Activated CD4-positive, alpha-beta T cell treated with anti-CD3 and anti-CD28 coated beads, Interleukin-2, amount 10 ng/mL, durations not matched to agents 24 days and 14 days (primary cell): ENCODE measurements around the gene PPARGC1A. TPM values are rescaled to one million over a fixed set of nuclear protein-coding genes. Genes with fewer than 3 reads are reported as not detected.

Experiments
- DNase-seq: peaks from one replicate; pipeline ENCODE4 v3.0.0; 2022
- H3K27ac Mint-ChIP-seq: one replicate; pipeline ENCODE4 v1.8.0; 2022; ENCODE audit warnings: mild to moderate bottlenecking, mixed read lengths
- H3K27me3 Mint-ChIP-seq: one replicate; pipeline ENCODE4 v1.8.0; 2022; ENCODE audit warnings: mixed read lengths
- H3K36me3 Mint-ChIP-seq: one replicate; pipeline ENCODE4 v1.8.0; 2022; ENCODE audit warnings: low read depth, mild to moderate bottlenecking, mixed read lengths
- H3K4me1 Mint-ChIP-seq: one replicate; pipeline ENCODE4 v1.8.0; 2021; ENCODE audit warnings: mixed read lengths
- H3K4me3 Mint-ChIP-seq: one replicate; pipeline ENCODE4 v1.8.0; 2022; ENCODE audit warnings: mild to moderate bottlenecking, moderate library complexity, mixed read lengths
- H3K9me3 Mint-ChIP-seq: one replicate; pipeline ENCODE4 v1.8.0; 2021; ENCODE audit warnings: mixed read lengths
- intact Hi-C: fragments of 100-400 bp; cut with micrococcal nuclease; formaldehyde crosslinking; loops from one replicate; pipeline ENCODE4 v1.15.1; 2023
- total RNA-seq: library from RNA; stranded (reverse); gene quantifications from 2 replicates; pipeline ENCODE4 v1.2.3, GENCODE V29; 2022

Gene PPARGC1A
- total RNA-seq, 1 donor from 2014 or later: not detected

- H3K4me1 Mint-ChIP-seq: no peaks in the 10 kb centered on the region
- H3K27ac Mint-ChIP-seq: no peak overlapping the region
- no peaks in the 10 kb centered on the region for H3K9me3 Mint-ChIP-seq
- intact Hi-C loops: no loop called here
- no peak for DNase-seq
- no peaks in the 10 kb centered on the region for H3K27me3 Mint-ChIP-seq
- no peaks in the 10 kb centered on the region for H3K36me3 Mint-ChIP-seq
- H3K4me3 Mint-ChIP-seq: no peak overlapping the region
These were observed 61.7 kb downstream of the PPARGC1A start for GRCh38 chr4:23828020-23828715.

GRCh38 chr4:23822181-23822580 is 67.7 kb downstream of the PPARGC1A start:
- DNase-seq: no peak
- intact Hi-C loops: no loop called here
- H3K9me3 Mint-ChIP-seq: no peaks in the 10 kb centered on the region
- H3K27me3 Mint-ChIP-seq: no peaks in the 10 kb centered on the region
- H3K4me1 Mint-ChIP-seq: no peaks in the 10 kb centered on the region
- H3K27ac Mint-ChIP-seq: no peak overlapping the region
- H3K36me3 Mint-ChIP-seq: no peaks in the 10 kb centered on the region
- H3K4me3 Mint-ChIP-seq: no peak overlapping the region

- no peak for DNase-seq
- Mint-ChIP-seq H3K27ac (no peak overlapping the region), H3K4me1 (no peaks in the 10 kb centered on the region), H3K36me3 (no peaks in the 10 kb centered on the region), H3K27me3 (no peaks in the 10 kb centered on the region), H3K9me3 (no peaks in the 10 kb centered on the region), H3K4me3 (no peak overlapping the region)
- intact Hi-C loops: no loop called here
These were observed 70.8 kb downstream of the PPARGC1A start for GRCh38 chr4:23819041-23819511.

- no peak overlapping the region for H3K4me3 Mint-ChIP-seq
- H3K9me3 Mint-ChIP-seq: no peaks in the 10 kb centered on the region
- H3K27me3 Mint-ChIP-seq: no peaks in the 10 kb centered on the region
- DNase-seq: no peak
- intact Hi-C loops: no loop called here
- H3K27ac Mint-ChIP-seq: no peak overlapping the region
- no peaks in the 10 kb centered on the region for H3K36me3 Mint-ChIP-seq
- no peaks in the 10 kb centered on the region for H3K4me1 Mint-ChIP-seq
These were observed 71.6 kb downstream of the PPARGC1A start for GRCh38 chr4:23818097-23818885.

GRCh38 chr4:23814996-23815660 is 74.7 kb downstream of the PPARGC1A start:
- H3K27me3 Mint-ChIP-seq: no peaks in the 10 kb centered on the region

GRCh38 chr4:23814587-23814986 is 75.3 kb downstream of the PPARGC1A start:
- no peak for DNase-seq
- no peaks in the 10 kb centered on the region for H3K9me3 Mint-ChIP-seq
- no peaks in the 10 kb centered on the region for H3K27me3 Mint-ChIP-seq
- no peaks in the 10 kb centered on the region for H3K4me1 Mint-ChIP-seq
- intact Hi-C loops: no loop called here
- no peak overlapping the region for H3K27ac Mint-ChIP-seq
- H3K36me3 Mint-ChIP-seq: no peaks in the 10 kb centered on the region
- H3K4me3 Mint-ChIP-seq: no peak overlapping the region

More at GRCh38 chr4:23814996-23815660, 74.7 kb downstream of the PPARGC1A start:
- no peaks in the 10 kb centered on the region for H3K9me3 Mint-ChIP-seq
- H3K4me1 Mint-ChIP-seq: no peaks in the 10 kb centered on the region
- no peaks in the 10 kb centered on the region for H3K36me3 Mint-ChIP-seq
- H3K4me3 Mint-ChIP-seq: no peak overlapping the region
- intact Hi-C loops: no loop called here
- no peak overlapping the region for H3K27ac Mint-ChIP-seq
- no peak for DNase-seq

GRCh38 chr4:23811161-23811560 is 78.7 kb downstream of the PPARGC1A start:
- H3K4me3 Mint-ChIP-seq: no peak overlapping the region
- H3K9me3 Mint-ChIP-seq: no peaks in the 10 kb centered on the region
- no peaks in the 10 kb centered on the region for H3K4me1 Mint-ChIP-seq
- no peak overlapping the region for H3K27ac Mint-ChIP-seq
- no peaks in the 10 kb centered on the region for H3K27me3 Mint-ChIP-seq
- intact Hi-C loops: no loop called here
- no peaks in the 10 kb centered on the region for H3K36me3 Mint-ChIP-seq
- no peak for DNase-seq

GRCh38 chr4:23805450-23805851 is 84.4 kb downstream of the PPARGC1A start:
- no peaks in the 10 kb centered on the region for H3K9me3 Mint-ChIP-seq
- no peaks in the 10 kb centered on the region for H3K4me1 Mint-ChIP-seq
- H3K36me3 Mint-ChIP-seq: no peaks in the 10 kb centered on the region
- intact Hi-C loops: no loop called here
- DNase-seq: no peak
- H3K4me3 Mint-ChIP-seq: no peak overlapping the region
- no peak overlapping the region for H3K27ac Mint-ChIP-seq
- no peaks in the 10 kb centered on the region for H3K27me3 Mint-ChIP-seq

- intact Hi-C loops: no loop called here
- H3K36me3 Mint-ChIP-seq: no peaks in the 10 kb centered on the region
- H3K9me3 Mint-ChIP-seq: peaks cover 3% of the 10 kb centered on the region
- no peaks in the 10 kb centered on the region for H3K27me3 Mint-ChIP-seq
- DNase-seq: no peak
- no peaks in the 10 kb centered on the region for H3K4me1 Mint-ChIP-seq
- H3K27ac Mint-ChIP-seq: no peak overlapping the region
- H3K4me3 Mint-ChIP-seq: no peak overlapping the region
These were observed 100.1 kb downstream of the PPARGC1A start for GRCh38 chr4:23789762-23790161.

GRCh38 chr4:23788460-23788859 is 101.4 kb downstream of the PPARGC1A start:
- intact Hi-C loops: no loop called here
- DNase-seq: no peak

GRCh38 chr4:23788027-23788426 is 101.8 kb downstream of the PPARGC1A start:
- peaks cover 3% of the 10 kb centered on the region for H3K9me3 Mint-ChIP-seq
- no peak overlapping the region for H3K4me3 Mint-ChIP-seq
- DNase-seq: no peak
- no peak overlapping the region for H3K27ac Mint-ChIP-seq
- intact Hi-C loops: no loop called here
- H3K4me1 Mint-ChIP-seq: no peaks in the 10 kb centered on the region
- H3K36me3 Mint-ChIP-seq: no peaks in the 10 kb centered on the region
- H3K27me3 Mint-ChIP-seq: no peaks in the 10 kb centered on the region

More at GRCh38 chr4:23788460-23788859, 101.4 kb downstream of the PPARGC1A start:
- no peak overlapping the region for H3K4me3 Mint-ChIP-seq
- no peaks in the 10 kb centered on the region for H3K27me3 Mint-ChIP-seq
- H3K27ac Mint-ChIP-seq: no peak overlapping the region
- H3K4me1 Mint-ChIP-seq: no peaks in the 10 kb centered on the region
- no peaks in the 10 kb centered on the region for H3K36me3 Mint-ChIP-seq
- H3K9me3 Mint-ChIP-seq: peaks cover 3% of the 10 kb centered on the region

GRCh38 chr4:23782778-23783437 is 106.9 kb downstream of the PPARGC1A start:
- no peak for DNase-seq
- intact Hi-C loops: no loop called here
- no peak overlapping the region for H3K4me3 Mint-ChIP-seq
- no peaks in the 10 kb centered on the region for H3K4me1 Mint-ChIP-seq
- H3K36me3 Mint-ChIP-seq: no peaks in the 10 kb centered on the region
- peaks cover 3% of the 10 kb centered on the region for H3K9me3 Mint-ChIP-seq
- no peaks in the 10 kb centered on the region for H3K27me3 Mint-ChIP-seq
- no peak overlapping the region for H3K27ac Mint-ChIP-seq

- Mint-ChIP-seq H3K4me3 (no peak overlapping the region), H3K27ac (no peak overlapping the region), H3K27me3 (no peaks in the 10 kb centered on the region), H3K9me3 (no peaks in the 10 kb centered on the region), H3K36me3 (no peaks in the 10 kb centered on the region), H3K4me1 (no peaks in the 10 kb centered on the region)
- intact Hi-C loops: no loop called here
- DNase-seq: no peak
These were observed 110.0 kb downstream of the PPARGC1A start for GRCh38 chr4:23779839-23780238.
